Body of pancreas (tissue), 4 donors: ENCODE measurements around the gene SYPL1. TPM values are rescaled to one million over a fixed set of nuclear protein-coding genes. Genes with fewer than 3 reads are reported as not detected.

ENCODE experiments used
- ATAC-seq: fragments of 150-250 bp; one replicate; pipeline ENCODE4 v1.9.1; 2016
- DNase-seq, 4 donors: peaks; one replicate each; pipeline ENCODE4 v3.0.0-alpha.2; 2019
- H3K27ac ChIP-seq, 4 donors: fragments of 200-600 bp; sonication (generic); 1 replicate in 3 of 4; 2 replicates in 1 of 4; pipeline versions ENCODE4 v1.5.1 to v1.6.1; 2016 to 2019; ENCODE audit warnings: mild to moderate bottlenecking in 1 of 4, mixed read lengths in 1 of 4, moderate library complexity in 1 of 4
- H3K27me3 ChIP-seq, 2 donors: fragments of 200-600 bp; sonication (generic); one replicate each; pipeline ENCODE4 v1.6.0; 2016; ENCODE audit warnings: mild to moderate bottlenecking in 1 of 2
- H3K36me3 ChIP-seq, 2 donors: fragments of 200-600 bp; sonication (generic); replicated peaks in 1 of 2; 2 replicates each; pipeline ENCODE4 v1.5.1; 2016; ENCODE audit warnings: low read depth in 2 of 2; ENCODE audit not compliant: insufficient read depth in 1 of 2
- H3K4me1 ChIP-seq: fragments of 200-600 bp; sonication (generic); one replicate; pipeline ENCODE4 v1.6.0; 2016
- H3K4me3 ChIP-seq, 2 donors: fragments of 200-600 bp; sonication (generic); 1 replicate in 1 of 2; 2 replicates in 1 of 2; pipeline ENCODE4 v1.5.1; 2016 to 2019
- H3K9me3 ChIP-seq, 3 donors: fragments of 200-600 bp; sonication (generic); 1 replicate in 2 of 3; 2 replicates in 1 of 3; pipeline ENCODE4 v1.5.1; 2016
- CTCF ChIP-seq, 7 experiments: fragments of 450-650 bp in 4 of 7; fragments of 200-600 bp in 3 of 7; sonication (generic) in 3 of 7; IDR thresholded peaks; one replicate each; pipeline ENCODE4 v1.5.1; 2016 to 2019; ENCODE audit warnings: antibody characterized with exemption in 7 of 7
- POLR2A ChIP-seq, 3 donors: fragments of 450-650 bp; IDR thresholded peaks; one replicate each; pipeline ENCODE4 v1.6.1; 2016; ENCODE audit warnings: antibody characterized with exemption in 3 of 3, mild to moderate bottlenecking in 2 of 3
- WGBS, 2 donors: methylation state at CpG; one replicate each; pipeline ENCODE4 v1.1.5; 2017; 5-methylcytosine and 5-hydroxymethylcytosine counted together
- intact Hi-C: fragments of 100-400 bp; cut with DNase I; formaldehyde crosslinking; loops from one replicate; pipeline ENCODE4 v1.15.1; 2023
- total RNA-seq, 2 donors: library from RNA; depleted of rRNA; stranded (reverse); fragments of >200 nt; gene quantifications; one replicate each; pipeline ENCODE4 v1.1.0, GENCODE V29; 2016

Gene SYPL1
- total RNA-seq, 2 donors from 2014 or later: 35.6 to 44.1 TPM

GRCh38 chr7:106064316-106064715, 47.8 kb downstream of the SYPL1 start:
- TF ChIP-seq POLR2A (IDR thresholded peaks at IDR 0.05) (no peak), CTCF (IDR thresholded peaks at IDR 0.05) (no peak)
- DNase-seq: no peak
- 86 to 87% methylated on average over 5 to 8 of the region's 8 CpGs for WGBS, 2 donors

GRCh38 chr7:106063692-106064091, 48.4 kb downstream of the SYPL1 start:
- no peak for DNase-seq
- intact Hi-C loops: no loop called here
- Histone ChIP-seq H3K27me3 (no peaks in the 10 kb centered on the region), H3K4me3 (no peak overlapping the region), H3K4me1 (peaks cover 22% of the 10 kb centered on the region), H3K36me3 (no peaks in the 10 kb centered on the region), H3K27ac (no peak overlapping the region), H3K9me3 (no peaks in the 10 kb centered on the region)
- no peak for TF ChIP-seq POLR2A (IDR thresholded peaks at IDR 0.05)
- TF ChIP-seq CTCF (IDR thresholded peaks at IDR 0.05): no peak
- ATAC-seq: no peak
- WGBS, 2 donors: 79 to 98% methylated on average over 2 of the region's 2 CpGs

More at GRCh38 chr7:106064316-106064715, 47.8 kb downstream of the SYPL1 start:
- no peak overlapping the region for H3K4me3 ChIP-seq
- H3K4me1 ChIP-seq: peaks cover 20% of the 10 kb centered on the region
- H3K27ac ChIP-seq: peak overlapping the region; percentile 62 to 84 (median 69)
- no peaks in the 10 kb centered on the region for H3K36me3 ChIP-seq
- H3K9me3 ChIP-seq: no peaks in the 10 kb centered on the region
- no peak for ATAC-seq
- intact Hi-C loops: no loop called here
- H3K27me3 ChIP-seq: no peaks in the 10 kb centered on the region

- Histone ChIP-seq H3K27me3 (no peaks in the 10 kb centered on the region), H3K4me1 (peaks cover 29% of the 10 kb centered on the region), H3K27ac (no peak overlapping the region), H3K36me3 (no peaks in the 10 kb centered on the region), H3K9me3 (no peaks in the 10 kb centered on the region), H3K4me3 (no peak overlapping the region)
- DNase-seq (no peak), ATAC-seq (no peak)
- intact Hi-C loops: no loop called here
- 81 to 89% methylated on average over 6 of the region's 6 CpGs for WGBS, 2 donors
- TF ChIP-seq CTCF (IDR thresholded peaks at IDR 0.05) (no peak), POLR2A (IDR thresholded peaks at IDR 0.05) (no peak)
Observed at GRCh38 chr7:106063024-106063423, 49.1 kb downstream of the SYPL1 start.

- Histone ChIP-seq H3K4me3 (no peak overlapping the region), H3K9me3 (no peaks in the 10 kb centered on the region), H3K4me1 (peaks cover 32% of the 10 kb centered on the region), H3K27me3 (no peaks in the 10 kb centered on the region), H3K27ac (no peak overlapping the region), H3K36me3 (no peaks in the 10 kb centered on the region)
- DNase-seq: no peak
- intact Hi-C loops: no loop called here
- no peak for ATAC-seq
- 70 to 78% methylated on average over 2 of the region's 2 CpGs for WGBS, 2 donors
- TF ChIP-seq CTCF (IDR thresholded peaks at IDR 0.05): no peak
- no peak for TF ChIP-seq POLR2A (IDR thresholded peaks at IDR 0.05)
Observed at GRCh38 chr7:106062521-106062931, 49.6 kb downstream of the SYPL1 start.

GRCh38 chr7:106062006-106062405, 50.1 kb downstream of the SYPL1 start:
- no peaks in the 10 kb centered on the region for H3K27me3 ChIP-seq
- no peaks in the 10 kb centered on the region for H3K36me3 ChIP-seq
- H3K9me3 ChIP-seq: no peaks in the 10 kb centered on the region
- DNase-seq: no peak
- TF ChIP-seq CTCF (IDR thresholded peaks at IDR 0.05) (no peak), POLR2A (IDR thresholded peaks at IDR 0.05) (no peak)
- intact Hi-C loops: no loop called here
- no peak overlapping the region for H3K4me3 ChIP-seq
- H3K4me1 ChIP-seq: peaks cover 38% of the 10 kb centered on the region
- 95 to 97% methylated on average over 7 of the region's 7 CpGs for WGBS, 2 donors
- no peak for ATAC-seq
- H3K27ac ChIP-seq: no peak overlapping the region
